ENCODE data around the gene NEURL1B.
A peak's percentile ranks its signal among the peaks of the same experiment; 100 is the strongest.
"Not testable (repeated sequence)": the region's sequence is repeated elsewhere in the genome, so short reads cannot be mapped to it uniquely, and the experiment has no call there.

Gene NEURL1B

DNA sequence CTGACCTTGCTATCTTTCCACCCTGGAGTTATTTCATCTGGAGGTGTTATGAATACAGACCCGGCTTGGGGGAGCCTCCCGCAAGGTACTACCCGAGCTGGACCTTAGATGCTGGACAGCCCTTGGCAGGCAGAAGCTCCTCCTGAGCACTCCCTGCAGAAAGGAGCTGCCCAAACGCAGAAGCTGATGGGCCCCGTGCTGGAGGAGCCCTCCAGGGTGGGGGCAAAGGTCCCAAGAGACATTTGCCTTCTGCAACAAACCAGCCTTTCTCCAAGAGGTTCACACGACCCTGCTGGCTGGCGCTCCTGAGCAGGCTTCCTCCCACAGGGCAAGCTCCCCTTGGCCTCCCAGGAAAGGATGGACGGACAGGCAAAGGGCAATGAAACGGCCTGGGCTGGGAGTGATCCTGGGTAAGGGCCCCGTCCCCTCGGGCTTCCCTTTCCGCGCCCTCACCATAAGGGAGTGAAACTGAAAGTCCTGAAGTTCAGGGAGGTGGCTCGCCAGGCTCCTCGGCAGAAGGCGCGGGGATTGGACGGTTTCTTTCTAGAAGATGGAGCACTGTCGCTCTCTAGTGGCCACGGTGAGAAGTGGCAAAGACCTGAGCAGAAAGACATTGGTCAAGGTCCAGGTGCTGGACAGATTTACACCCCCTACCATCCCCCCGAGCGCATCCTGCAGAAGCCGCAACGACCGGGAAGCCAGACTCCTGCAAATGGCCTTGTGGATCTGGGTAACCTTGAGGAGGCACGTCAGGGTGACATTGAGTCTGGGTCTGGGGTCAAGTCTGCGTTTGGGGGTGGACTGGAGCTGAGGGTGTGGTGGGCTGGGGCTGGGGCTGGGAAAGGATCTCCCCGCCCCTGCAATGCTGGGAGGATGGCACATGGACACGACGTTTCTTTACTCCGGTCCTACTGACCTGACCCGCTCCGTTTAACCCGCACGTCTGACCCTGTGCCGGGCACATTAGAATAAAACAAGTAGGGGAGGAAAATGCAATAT lies 56.4 kb downstream of the NEURL1B start:
- DNase-seq, result peak; percentile 83 to 85

- no peak for DNase-seq
These were observed 58.4 kb downstream of the NEURL1B start for GRCh38 chr5:172699423-172699822.

GRCh38 chr5:172699999-172700364 lies 58.9 kb downstream of the NEURL1B start:
- DNase-seq, result no peak

DNA sequence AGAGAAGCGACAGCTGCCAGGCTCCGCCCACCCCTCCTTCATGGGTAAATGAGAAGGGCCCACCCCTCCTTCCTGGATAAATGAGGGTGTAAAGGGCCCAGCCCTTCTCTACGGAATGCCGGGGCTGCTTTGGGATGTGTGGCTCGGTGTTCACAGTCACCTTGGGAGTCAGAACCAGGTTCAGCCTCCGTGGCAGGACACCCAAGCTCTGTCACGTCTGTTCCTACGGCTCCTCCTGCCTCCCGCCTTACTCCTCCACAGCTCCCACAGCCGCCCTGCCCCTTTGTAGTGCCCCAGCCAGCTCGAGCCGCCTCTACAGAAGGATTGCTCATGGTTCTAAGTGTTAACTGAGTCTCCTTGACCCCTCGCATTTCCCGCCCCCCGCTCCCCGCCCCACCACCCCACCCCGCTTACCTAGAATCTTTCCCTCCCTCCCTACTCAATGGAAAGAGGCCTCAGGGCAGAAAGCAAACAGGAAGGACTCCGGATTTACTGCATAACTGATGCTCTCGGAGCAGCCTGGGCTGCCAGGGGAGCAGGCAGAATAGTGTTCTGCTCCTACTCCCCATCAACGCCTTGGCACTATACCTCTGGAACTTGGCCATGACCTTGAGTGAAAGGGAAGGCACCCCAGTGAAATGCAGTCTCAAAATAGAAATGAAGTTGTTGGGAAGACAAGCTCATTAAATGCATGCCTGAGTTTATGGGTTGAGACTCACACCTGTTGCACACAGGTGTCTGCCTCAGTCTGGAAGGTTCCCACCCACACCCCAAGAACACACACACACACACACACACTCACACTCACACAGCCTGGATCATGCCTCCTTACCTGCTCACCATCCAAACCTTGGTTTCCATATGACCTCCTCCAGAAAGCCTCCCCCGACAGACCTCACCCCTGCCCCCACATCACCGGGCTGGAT lies 59.6 kb downstream of the NEURL1B start:
- DNase-seq, result no peak

DNA sequence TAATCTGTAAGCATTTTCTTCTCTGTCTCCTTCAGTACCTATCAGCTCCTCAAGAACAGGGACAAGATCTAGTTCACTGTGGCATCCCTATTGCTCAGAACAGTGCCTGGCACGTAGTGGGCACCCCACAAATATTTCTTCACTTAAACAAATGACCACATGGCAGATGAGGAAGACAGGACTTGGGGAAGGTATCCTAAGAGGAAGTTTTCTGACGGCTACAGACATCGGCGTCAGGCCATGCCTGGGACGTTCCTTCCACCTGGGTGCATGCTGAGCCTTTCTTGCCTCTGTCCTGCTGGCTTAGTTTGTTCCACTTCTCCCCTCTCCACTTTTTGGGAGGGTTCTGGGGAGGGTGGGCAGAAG lies 60.2 kb downstream of the NEURL1B start:
- no peak for DNase-seq

DNA sequence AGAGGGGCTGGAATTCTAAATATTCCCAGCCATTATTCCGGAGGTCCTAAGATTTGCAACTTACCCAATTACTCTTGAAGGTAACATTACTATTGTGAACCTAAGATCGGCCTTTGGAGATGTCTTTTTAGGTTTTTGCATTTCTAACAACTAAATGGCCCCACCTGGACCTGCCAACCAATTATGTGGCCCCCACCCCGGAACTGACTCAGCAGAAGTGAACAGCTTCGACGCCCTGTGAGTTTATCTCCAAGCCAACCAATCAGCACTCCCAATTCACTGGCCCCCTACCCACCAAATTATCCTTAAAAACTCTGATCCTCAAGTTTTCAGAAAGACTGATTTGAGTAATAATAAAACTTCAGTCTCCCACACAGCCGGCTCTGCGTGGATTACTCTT lies 62.9 kb downstream of the NEURL1B start:
- no peak for DNase-seq

DNA sequence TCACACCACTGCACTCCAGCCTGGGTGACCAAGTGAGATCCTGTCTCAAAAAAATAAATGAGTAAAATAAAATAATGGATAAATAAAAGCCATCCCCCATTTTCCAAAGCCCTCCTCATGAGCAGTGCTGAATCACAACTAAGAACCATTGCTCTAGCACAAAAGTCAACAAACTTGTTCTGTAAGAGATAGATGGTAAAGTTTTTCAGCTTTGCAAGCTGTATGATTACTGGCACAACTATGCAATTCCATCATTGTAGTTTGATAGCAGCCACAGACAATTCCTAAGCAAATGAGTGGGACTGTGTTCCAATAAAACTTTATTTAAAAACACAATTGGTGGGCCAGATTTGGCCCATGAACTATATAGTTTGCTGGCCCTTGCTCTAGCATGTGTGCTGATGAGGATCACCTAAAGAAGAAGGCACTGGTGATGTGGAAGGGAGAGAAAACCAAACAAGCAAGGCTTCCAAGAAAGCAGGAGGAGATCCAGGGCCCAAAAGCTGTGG lies 64.6 kb downstream of the NEURL1B start:
- no peak for DNase-seq

GRCh38 chr5:172706796-172707195 lies 65.7 kb downstream of the NEURL1B start:
- DNase-seq, result no peak

- no peak for DNase-seq
These were observed 66.5 kb downstream of the NEURL1B start for GRCh38 chr5:172707285-172708182.

GRCh38 chr5:172708183-172708505 lies 67.1 kb downstream of the NEURL1B start:
- no peak for DNase-seq

DNA sequence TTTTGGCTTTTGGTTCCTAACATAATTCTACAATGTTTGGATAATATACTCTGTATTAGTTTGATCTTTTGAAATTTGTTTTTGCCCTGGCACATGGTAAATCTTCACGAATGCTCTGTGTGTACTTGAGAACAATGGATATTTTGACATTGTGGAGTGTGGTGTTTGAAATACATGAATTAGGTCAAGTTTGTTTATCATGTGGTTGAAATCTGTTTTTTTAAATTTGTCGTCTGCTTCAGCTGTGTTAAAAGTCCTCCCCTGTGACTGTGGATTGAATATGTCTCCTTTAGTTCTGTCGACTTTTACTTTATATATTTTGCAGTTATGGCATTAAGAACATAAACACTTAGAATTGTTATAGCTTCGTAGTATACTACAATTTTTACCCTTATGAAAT lies 69.6 kb downstream of the NEURL1B start:
- no peak for DNase-seq

GRCh38 chr5:172711321-172711861 lies 70.3 kb downstream of the NEURL1B start:
- not testable (repeated sequence) for DNase-seq

- DNase-seq, result no peak
These were observed 71.5 kb downstream of the NEURL1B start for GRCh38 chr5:172712610-172713009.

GRCh38 chr5:172713113-172713808 lies 72.2 kb downstream of the NEURL1B start:
- peak; percentile 63 to 74 for DNase-seq

GRCh38 chr5:172713809-172714490 lies 72.9 kb downstream of the NEURL1B start:
- no peak for DNase-seq

DNA sequence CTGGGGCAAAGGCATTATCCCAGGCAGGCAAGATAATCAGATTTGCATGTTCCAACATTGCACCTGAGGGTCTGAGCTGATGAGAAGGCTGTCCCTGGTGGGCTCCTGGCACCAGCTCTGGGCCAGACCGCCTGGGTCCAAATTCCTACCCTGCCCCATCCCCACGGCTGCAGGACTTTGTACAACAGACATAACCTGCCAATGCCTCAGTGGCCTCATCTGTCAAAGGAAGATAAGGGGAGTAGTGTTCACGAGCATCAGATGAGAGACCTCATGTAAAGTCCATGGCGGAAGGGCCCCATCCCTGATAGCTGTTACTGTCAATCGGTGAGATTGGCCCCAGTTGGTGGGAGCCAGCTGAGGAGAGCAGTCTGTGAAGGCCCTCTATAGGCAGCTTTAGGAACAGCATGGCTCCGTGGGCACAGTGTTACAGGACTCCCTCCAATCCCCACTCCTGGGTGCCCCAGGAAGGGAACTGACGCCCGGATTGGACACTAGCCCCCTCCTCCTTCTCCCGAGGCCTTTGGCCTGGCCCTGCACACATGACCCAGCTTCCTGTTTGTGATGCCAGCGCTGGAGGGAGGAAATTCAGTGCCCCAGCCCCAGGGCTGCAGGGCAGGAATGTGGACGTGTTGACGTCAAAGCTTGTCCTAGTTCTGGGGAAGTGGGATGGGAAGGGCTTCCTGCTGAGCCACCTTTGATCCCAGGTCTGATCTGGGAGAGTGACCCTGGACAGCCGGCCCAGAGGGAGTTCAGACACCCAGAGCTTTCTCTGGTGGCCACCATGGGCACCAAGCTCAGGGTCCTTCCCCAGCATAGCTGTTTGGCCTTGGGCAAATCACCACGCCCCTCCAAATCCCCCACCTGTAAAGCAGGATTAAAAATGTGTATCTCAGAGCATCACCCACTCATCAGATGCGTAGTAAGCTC lies 73.7 kb downstream of the NEURL1B start:
- DNase-seq, result peak; percentile 57 to 68

DNA sequence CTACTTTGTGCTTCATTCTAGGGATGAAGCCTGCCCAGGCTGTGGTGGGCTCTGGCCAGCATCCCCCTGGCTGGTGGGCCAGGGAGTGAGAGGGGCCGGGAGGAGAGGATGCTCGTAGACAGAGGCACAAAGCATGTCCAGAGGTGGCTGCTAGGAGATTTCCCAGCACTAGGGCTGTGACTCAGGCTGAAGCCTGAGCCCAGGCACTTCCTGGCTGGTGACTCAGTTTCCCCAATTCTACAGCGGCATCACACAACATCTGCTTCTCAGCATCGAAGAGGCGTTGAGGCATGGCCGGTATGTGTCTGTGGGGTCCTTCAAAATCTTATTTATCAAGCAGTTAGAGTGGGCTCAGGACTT lies 74.3 kb downstream of the NEURL1B start:
- DNase-seq, result no peak

DNA sequence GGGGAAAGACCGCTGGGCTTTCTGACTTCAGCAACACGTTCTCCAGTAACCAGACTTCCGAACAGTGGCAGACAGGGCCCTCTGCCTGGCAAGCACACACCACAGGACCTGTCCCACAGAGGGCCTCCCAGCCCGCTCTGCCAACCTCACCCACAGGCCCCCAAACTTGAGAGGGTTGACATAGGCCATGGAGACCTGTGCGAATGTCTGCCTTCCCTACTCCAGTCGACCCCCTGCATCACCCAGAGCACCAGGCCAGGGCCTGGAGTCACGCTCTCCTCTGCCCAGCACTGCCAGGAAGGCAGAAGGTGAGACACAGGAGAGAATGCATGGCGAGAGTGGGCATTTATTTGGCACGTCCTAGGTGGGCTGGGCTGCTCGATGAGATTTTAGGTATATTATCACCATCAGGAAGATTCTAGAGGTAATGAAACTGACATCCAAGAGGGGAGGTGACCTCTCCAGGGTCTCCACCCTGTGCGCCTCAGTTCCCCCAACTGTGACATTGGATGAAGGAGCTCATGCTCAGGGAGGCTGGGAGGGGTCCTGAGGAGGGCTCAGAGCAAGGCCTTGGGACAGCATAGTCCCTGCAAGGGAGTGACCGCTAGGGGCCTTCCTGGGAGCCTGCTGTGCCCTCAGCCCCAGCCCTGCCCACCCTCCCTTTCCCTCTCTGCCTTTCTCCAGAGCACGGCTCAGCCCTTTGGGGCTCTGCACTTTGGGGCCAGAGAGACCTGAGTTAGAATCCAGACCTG lies 75.0 kb downstream of the NEURL1B start:
- DNase-seq, result no peak

GRCh38 chr5:172716796-172717313 lies 75.8 kb downstream of the NEURL1B start:
- peak; percentile 72 to 85 for DNase-seq
